ENCODE data around the gene CDCA7.
"Not testable (repeated sequence)": the region's sequence is repeated elsewhere in the genome, so short reads cannot be mapped to it uniquely, and the experiment has no call there.

The CDCA7 gene

GRCh38 chr2:173354582-173355131 is at the start of gene CDCA7:
Gene CDCA7 (plus strand): TSS chr2:173354872. CDS start chr2:173354964, 92 bp downstream.
- no peak for FAIRE-seq

- no peak for FAIRE-seq
Measured at GRCh38 chr2:173305303-173305702, 49.4 kb upstream of the CDCA7 start.

GRCh38 chr2:173307293-173307692 is 47.4 kb upstream of the CDCA7 start:
- FAIRE-seq = no peak

GRCh38 chr2:173309370-173309769 is 45.3 kb upstream of the CDCA7 start:
- not testable (repeated sequence) for FAIRE-seq

- no peak for FAIRE-seq
Measured at GRCh38 chr2:173311844-173312606, 42.6 kb upstream of the CDCA7 start.

- FAIRE-seq = no peak
Measured at GRCh38 chr2:173323371-173323770, 31.3 kb upstream of the CDCA7 start.

- FAIRE-seq = no peak
Measured at GRCh38 chr2:173326806-173327205, 27.9 kb upstream of the CDCA7 start.

- no peak for FAIRE-seq
Measured at GRCh38 chr2:173327421-173327820, 27.3 kb upstream of the CDCA7 start.

- FAIRE-seq = not testable (repeated sequence)
Measured at GRCh38 chr2:173333003-173333402, 21.7 kb upstream of the CDCA7 start.

GRCh38 chr2:173339807-173340206 is 14.9 kb upstream of the CDCA7 start:
- no peak for FAIRE-seq

- FAIRE-seq = no peak
Measured at GRCh38 chr2:173343921-173344320, 10.8 kb upstream of the CDCA7 start.

- FAIRE-seq = no peak
Measured at GRCh38 chr2:173346035-173346434, 8.6 kb upstream of the CDCA7 start.

- no peak for FAIRE-seq
Measured at GRCh38 chr2:173347305-173348168, 7.1 kb upstream of the CDCA7 start.

GRCh38 chr2:173349287-173349686 is 5.4 kb upstream of the CDCA7 start:
- no peak for FAIRE-seq

GRCh38 chr2:173350383-173350782 is 4.3 kb upstream of the CDCA7 start:
- FAIRE-seq = no peak

- no peak for FAIRE-seq
Measured at GRCh38 chr2:173351879-173352278, 2.8 kb upstream of the CDCA7 start.

GRCh38 chr2:173353556-173353955 is 1.1 kb upstream of the CDCA7 start:
- no peak for FAIRE-seq

GRCh38 chr2:173354073-173354581 is 545 bp upstream of the CDCA7 start:
- FAIRE-seq = no peak

GRCh38 chr2:173355132-173355865 is 627 bp downstream of the CDCA7 start:
- FAIRE-seq = no peak

- no peak for FAIRE-seq
Measured at GRCh38 chr2:173355866-173356508, 1.3 kb downstream of the CDCA7 start.

GRCh38 chr2:173357346-173357745 is 2.7 kb downstream of the CDCA7 start:
- no peak for FAIRE-seq

GRCh38 chr2:173358616-173359015 is 3.9 kb downstream of the CDCA7 start:
- FAIRE-seq = no peak
